H1 (cell line): Measurements from ENCODE around the gene KATNAL1. TPM values are rescaled to one million over a fixed set of nuclear protein-coding genes. Genes with fewer than 3 reads are reported as not detected.

ENCODE experiments used
- CTCF ChIA-PET: fragments of 300-600 bp; sonication (Branson Sonifier 250); formaldehyde crosslinking; loops from one replicate; lab custom pipeline; 2021; ENCODE audit not compliant: partially characterized antibody; lab: Charles Lee
- POLR2A ChIA-PET: fragments of 300-600 bp; sonication (Branson Sonifier 250); formaldehyde crosslinking; loops from one replicate; lab custom pipeline; 2021; ENCODE audit warnings: inconsistent platforms; ENCODE audit not compliant: partially characterized antibody; lab: Charles Lee
- DNase-seq, 2 experiments: peaks; one replicate each; pipeline versions ENCODE4 v3.0.0 to v3.0.0-alpha.2; 2010 to 2022; ENCODE audit warnings: low spot score in 2 of 2, low read depth in 1 of 2, mixed read lengths in 1 of 2
- FAIRE-seq: peaks from 2 replicates; lab custom pipeline; 2011; peaks lifted over from hg19 to GRCh38; lab: Jason Lieb, UNC
- H2AFZ ChIP-seq: 2 replicates; pipeline ENCODE4 v1.8.1; 2012; ENCODE audit warnings: low read length, inconsistent platforms
- H2AK5ac ChIP-seq: 2 replicates; pipeline ENCODE4 v1.6.1; 2013; ENCODE audit warnings: low read depth, low read length
- H2BK120ac ChIP-seq: replicated peaks from 2 replicates; pipeline ENCODE3; 2013; ENCODE audit warnings: low read depth, low read length, inconsistent platforms
- H2BK12ac ChIP-seq: 2 replicates; pipeline ENCODE4 v1.6.1; 2013; ENCODE audit warnings: low read depth, low read length
- H2BK15ac ChIP-seq: 2 replicates; pipeline ENCODE4 v1.6.1; 2013; ENCODE audit warnings: low read length
- H2BK20ac ChIP-seq: 2 replicates; pipeline ENCODE4 v1.6.1; 2013; ENCODE audit warnings: low read length
- H2BK5ac ChIP-seq: 2 replicates; pipeline ENCODE4 v1.6.1; 2013; ENCODE audit warnings: low read depth, low read length
- H3K14ac ChIP-seq: 2 replicates; pipeline ENCODE4 v1.6.1; 2013; ENCODE audit warnings: inconsistent platforms; ENCODE audit not compliant: insufficient read length
- H3K18ac ChIP-seq: 2 replicates; pipeline ENCODE4 v1.6.1; 2013; ENCODE audit warnings: low read length; ENCODE audit errors: extremely low read depth
- H3K23ac ChIP-seq: 2 replicates; pipeline ENCODE4 v1.6.1; 2013; ENCODE audit warnings: inconsistent platforms; ENCODE audit not compliant: insufficient read length
- H3K23me2 ChIP-seq: 2 replicates; pipeline ENCODE4 v1.6.1; 2013; ENCODE audit warnings: low read depth, low read length
- H3K27ac ChIP-seq: 2 replicates; pipeline ENCODE4 v1.6.1; 2011; ENCODE audit warnings: low read depth, low read length, inconsistent platforms
- H3K27me3 ChIP-seq, 4 experiments: replicated peaks in 1 of 4; 1 replicate in 1 of 4; 2 replicates in 3 of 4; pipeline versions ENCODE4 v1.6.1 to v1.8.1; 2011 to 2013; ENCODE audit warnings: low read length in 3 of 4, mild to moderate bottlenecking in 3 of 4, inconsistent platforms in 2 of 4, mixed read lengths in 2 of 4, moderate library complexity in 1 of 4; ENCODE audit not compliant: control insufficient read depth in 3 of 4, insufficient read depth in 3 of 4; ENCODE audit errors: extremely low read depth in 1 of 4
- H3K36me3 ChIP-seq, 4 experiments: 2 replicates each; pipeline versions ENCODE4 v1.6.1 to v1.8.1; 2011 to 2013; ENCODE audit warnings: mild to moderate bottlenecking in 4 of 4, low read length in 3 of 4, moderate library complexity in 2 of 4, control low read depth in 1 of 4, inconsistent platforms in 1 of 4; ENCODE audit not compliant: insufficient read depth in 4 of 4, control insufficient read depth in 2 of 4
- H3K4ac ChIP-seq: replicated peaks from 2 replicates; pipeline ENCODE3; 2013; ENCODE audit warnings: low read length, low read depth, mixed read lengths, inconsistent platforms; ENCODE audit not compliant: insufficient read length
- H3K4me1 ChIP-seq, 4 experiments: replicated peaks in 1 of 4; 1 replicate in 1 of 4; 2 replicates in 3 of 4; pipeline versions ENCODE4 v1.6.1 to v1.8.1; 2011 to 2013; ENCODE audit warnings: low read length in 3 of 4, inconsistent platforms in 2 of 4, mixed read lengths in 1 of 4; ENCODE audit not compliant: insufficient read depth in 4 of 4, control insufficient read depth in 3 of 4
- H3K4me2 ChIP-seq, 2 experiments: 2 replicates each; pipeline versions ENCODE4 v1.6.1 to v1.8.1; 2011 to 2013; ENCODE audit warnings: low read depth in 2 of 2, low read length in 2 of 2, control low read depth in 1 of 2, inconsistent platforms in 1 of 2, mild to moderate bottlenecking in 1 of 2; ENCODE audit not compliant: insufficient read depth in 1 of 2
- H3K4me3 ChIP-seq, 4 experiments: fragments of 200-600, 300-600 bp in 1 of 4; sonication (generic), shearing (Covaris generic), sonication (Bioruptor Twin) in 1 of 4; 2 replicates each; pipeline versions ENCODE4 v1.5.1 to v1.8.1; 2011 to 2016; ENCODE audit warnings: low read length in 4 of 4, low read depth in 3 of 4, control low read depth in 2 of 4, inconsistent platforms in 2 of 4, mild to moderate bottlenecking in 2 of 4, mixed read lengths in 1 of 4, moderate library complexity in 1 of 4; ENCODE audit not compliant: insufficient read depth in 2 of 4; ENCODE audit errors: extremely low read depth in 1 of 4
- H3K56ac ChIP-seq: replicated peaks from 2 replicates; pipeline ENCODE3; 2013; ENCODE audit warnings: low read depth, mild to moderate bottlenecking, mixed read lengths, low read length, inconsistent platforms; ENCODE audit not compliant: insufficient read length
- H3K79me1 ChIP-seq: 2 replicates; pipeline ENCODE4 v1.6.1; 2013; ENCODE audit warnings: low read depth, low read length, control low read depth
- H3K79me2 ChIP-seq, 2 experiments: 2 replicates each; pipeline versions ENCODE4 v1.6.1 to v1.8.1; 2012 to 2013; ENCODE audit warnings: low read length in 2 of 2, mild to moderate bottlenecking in 2 of 2, inconsistent platforms in 1 of 2; ENCODE audit not compliant: insufficient read depth in 2 of 2, control insufficient read depth in 1 of 2
- H3K9ac ChIP-seq, 4 experiments: replicated peaks in 1 of 4; 1 replicate in 1 of 4; 2 replicates in 3 of 4; pipeline versions ENCODE4 v1.6.1 to v1.8.1; 2011 to 2013; ENCODE audit warnings: low read depth in 3 of 4, low read length in 3 of 4, control low read depth in 2 of 4, mild to moderate bottlenecking in 2 of 4, moderate library complexity in 2 of 4, inconsistent platforms in 1 of 4; ENCODE audit errors: extremely low read depth in 1 of 4
- H3K9me3 ChIP-seq, 2 experiments: 2 replicates each; pipeline versions ENCODE4 v1.6.1 to v1.8.1; 2012 to 2013; ENCODE audit warnings: mild to moderate bottlenecking in 2 of 2, moderate library complexity in 2 of 2, control low read depth in 1 of 2, inconsistent platforms in 1 of 2, low read depth in 1 of 2, low read length in 1 of 2, mixed read lengths in 1 of 2; ENCODE audit not compliant: insufficient read depth in 2 of 2
- H4K20me1 ChIP-seq, 2 experiments: replicated peaks in 1 of 2; 2 replicates each; pipeline versions ENCODE3 to v1.8.1; 2011 to 2013; ENCODE audit warnings: inconsistent platforms in 2 of 2, low read length in 2 of 2, mild to moderate bottlenecking in 1 of 2; ENCODE audit not compliant: insufficient read depth in 2 of 2, control insufficient read depth in 1 of 2
- H4K5ac ChIP-seq: 2 replicates; pipeline ENCODE4 v1.6.1; 2013; ENCODE audit warnings: low read length, low read depth, mixed read lengths, inconsistent platforms; ENCODE audit not compliant: insufficient read length
- H4K8ac ChIP-seq: 2 replicates; pipeline ENCODE4 v1.8.0; 2013; ENCODE audit warnings: mild to moderate bottlenecking, moderate library complexity, low read length, inconsistent platforms; ENCODE audit not compliant: insufficient read depth; ENCODE audit errors: extremely low read depth
- H4K91ac ChIP-seq: replicated peaks from 2 replicates; pipeline ENCODE3; 2013; ENCODE audit warnings: low read length, mixed read lengths, inconsistent platforms; ENCODE audit not compliant: insufficient read length
- BACH1 ChIP-seq: IDR thresholded peaks from 2 replicates; pipeline ENCODE4 v1.6.1; 2012; ENCODE audit warnings: low read length, improper control_type of control experiment
- BRCA1 ChIP-seq: IDR thresholded peaks from 2 replicates; pipeline ENCODE4 v1.6.1; 2012; ENCODE audit warnings: low read depth, low read length, improper control_type of control experiment
- CTBP2 ChIP-seq: IDR thresholded peaks from 2 replicates; pipeline ENCODE4 v1.7.0; 2011; ENCODE audit warnings: borderline replicate concordance, mild to moderate bottlenecking, moderate library complexity, mixed read lengths, low read length; ENCODE audit not compliant: insufficient read depth, insufficient read length
- GABPA ChIP-seq: IDR thresholded peaks from 2 replicates; pipeline ENCODE4 v1.6.1; 2011; ENCODE audit warnings: mild to moderate bottlenecking, low read length, moderate library complexity, borderline replicate concordance; ENCODE audit not compliant: insufficient read depth
- HDAC6 ChIP-seq: IDR thresholded peaks from one replicate; pipeline ENCODE4 v1.7.1; 2012; ENCODE audit warnings: low read depth, mild to moderate bottlenecking, inconsistent platforms, low read length, moderate library complexity
- KDM1A ChIP-seq: fragments of 200-600, 300-600 bp; sonication (generic); IDR thresholded peaks from 2 replicates; pipeline ENCODE4 v1.7.1; 2016; ENCODE audit warnings: mild to moderate bottlenecking, low read length, borderline replicate concordance
- MAX ChIP-seq: IDR thresholded peaks from 2 replicates; pipeline ENCODE4 v1.6.1; 2012; ENCODE audit warnings: inconsistent platforms
- POLR2AphosphoS5 ChIP-seq: IDR thresholded peaks from 2 replicates; pipeline ENCODE4 v1.6.1; 2011; ENCODE audit warnings: low read depth, low read length
- POU5F1 ChIP-seq: IDR thresholded peaks from 2 replicates; pipeline ENCODE4 v1.6.1; 2011; ENCODE audit warnings: low read depth, mild to moderate bottlenecking, low read length, moderate library complexity
- SP1 ChIP-seq: IDR thresholded peaks from 2 replicates; pipeline ENCODE4 v1.6.1; 2011; ENCODE audit warnings: low read depth, low read length
- SP2 ChIP-seq: IDR thresholded peaks from 2 replicates; pipeline ENCODE4 v1.6.1; 2012; ENCODE audit warnings: mild to moderate bottlenecking, low read length, inconsistent platforms
- SRF ChIP-seq: IDR thresholded peaks from 2 replicates; pipeline ENCODE4 v1.6.1; 2011; ENCODE audit warnings: mild to moderate bottlenecking, low read depth, low read length, moderate library complexity
- TAF7 ChIP-seq: optimal IDR thresholded peaks from 2 replicates; pipeline ENCODE3; 2011; ENCODE audit warnings: low read depth, mild to moderate bottlenecking, inconsistent platforms, low read length, moderate library complexity, borderline replicate concordance
- YY1 ChIP-seq: IDR thresholded peaks from 2 replicates; pipeline ENCODE4 v1.6.1; 2011; ENCODE audit warnings: low read depth, mild to moderate bottlenecking, low read length
- WGBS, 2 experiments: shearing (Covaris generic) in 1 of 2; methylation state at CpG; one replicate each; pipeline versions ENCODE4 v1.1.6 to v1.1.7; 2013 to 2015; ENCODE audit warnings: low lambda C conversion rate in 2 of 2, mixed read lengths in 2 of 2, inconsistent platforms in 1 of 2, low coverage in 1 of 2, missing lambda C conversion rate in 1 of 2; ENCODE audit not compliant: insufficient replicate concordance in 2 of 2, insufficient coverage in 1 of 2, insufficient read length in 1 of 2; ENCODE audit errors: extremely low coverage in 1 of 2, missing lambda C conversion rate in 1 of 2; 5-methylcytosine and 5-hydroxymethylcytosine counted together
- polyA plus RNA-seq, 7 experiments: library from polyadenylated mRNA; depleted of rRNA in 3 of 7; stranded (reverse) in 5 of 7; unstranded in 2 of 7; fragments of >200 nt in 5 of 7; fragments of 200-250 nt in 2 of 7; gene quantifications; 1 replicate in 5 of 7; 2 replicates in 1 of 7; 4 replicates in 1 of 7; pipeline versions ENCODE4 v1.2.1 to v1.2.3, GENCODE V29; 2011 to 2013; ENCODE audit warnings: missing spikeins in 2 of 7, mixed read lengths in 2 of 7
- total RNA-seq: library from RNA; stranded (reverse); fragmentation: NEBNext Ultra II Directional; extraction: Animal tissue kit (Norgen Biotek cat#: 25700); gene quantifications from 2 replicates; pipeline ENCODE4 v1.2.1, GENCODE V29; 2021

KATNAL1 gene
- total and polyA plus RNA-seq, 2 of the 8 experiments (the other 6 are each of a cell fraction or from before 2014, with no cell fraction given), result 4.0 to 13.2 TPM

GRCh38 chr13:30318026-30318425 lies 10.7 kb upstream of the KATNAL1 start:
- H3K23ac ChIP-seq, result no peak overlapping the region
- no peak overlapping the region for H3K4me2 ChIP-seq
- no peaks in the 10 kb centered on the region; a peak in 2 of 7 replicates for H3K4me1 ChIP-seq
- no peaks in the 10 kb centered on the region for H3K27me3 ChIP-seq
- H3K9me3 ChIP-seq, result no peaks in the 10 kb centered on the region
- H3K18ac ChIP-seq, result no peak overlapping the region
- POLR2A ChIA-PET, result interaction anchor here (0.5 to 1.6 kb wide), 3 partner anchors 10 to 56 kb away, joined by 3 to 4 read pairs (median 3); partner anchors contain the start of gene KATNAL1
- H4K91ac ChIP-seq, result no peak overlapping the region
- FAIRE-seq, result no peak
- no peak overlapping the region for H2BK12ac ChIP-seq
- H3K27ac ChIP-seq, result no peak overlapping the region
- CTCF ChIA-PET, result interaction anchor here (0.6 to 1.7 kb wide), 2 partner anchors 17 to 187 kb away, joined by 4 read pairs; no protein-coding TSS in a partner anchor
- no peak for DNase-seq
- no peak overlapping the region for H3K9ac ChIP-seq
- no peaks in the 10 kb centered on the region for H4K20me1 ChIP-seq
- H3K4ac ChIP-seq, result no peak overlapping the region
- H3K4me3 ChIP-seq, result no peak overlapping the region
- no peaks in the 10 kb centered on the region for H3K36me3 ChIP-seq
- no peaks in the 10 kb centered on the region for H3K79me2 ChIP-seq
- no peak overlapping the region for H2AFZ ChIP-seq
- H2BK15ac ChIP-seq, result no peak overlapping the region
- H2BK120ac ChIP-seq, result no peak overlapping the region
- H3K14ac ChIP-seq, result no peak overlapping the region
- H2BK5ac ChIP-seq, result no peak overlapping the region
- no peak overlapping the region for H4K5ac ChIP-seq
- H2AK5ac ChIP-seq, result no peak overlapping the region
- no peak overlapping the region for H3K56ac ChIP-seq
- no peak overlapping the region for H2BK20ac ChIP-seq
- no peaks in the 10 kb centered on the region for H3K23me2 ChIP-seq
- H4K8ac ChIP-seq, result no peak overlapping the region
- WGBS, 2 experiments, result 94% methylated on average over 1 of the region's 1 CpG; no CpG with 5 or more reads in 1 of the 2 experiments
- H3K79me1 ChIP-seq, result no peaks in the 10 kb centered on the region
- no peak for TF ChIP-seq TAF7
- TF ChIP-seq BACH1, result no peak
- no peak for TF ChIP-seq SRF
- no peak for TF ChIP-seq MAX
- TF ChIP-seq POU5F1, result no peak
- TF ChIP-seq BRCA1, result no peak
- no peak for TF ChIP-seq CTBP2
- no peak for TF ChIP-seq KDM1A
- TF ChIP-seq YY1, result no peak
- TF ChIP-seq SP2, result no peak
- TF ChIP-seq SP1, result no peak
- no peak for TF ChIP-seq HDAC6
- TF ChIP-seq GABPA, result no peak
- TF ChIP-seq POLR2AphosphoS5, result no peak
